Measurements from ENCODE around the gene DEFB108B. TPM values are rescaled to one million over a fixed set of nuclear protein-coding genes. Genes with fewer than 3 reads are reported as not detected.
"Not testable (repeated sequence)": the region's sequence is repeated elsewhere in the genome, so short reads cannot be mapped to it uniquely, and the experiment has no call there.

The DEFB108B gene
- not detected in 2 replicates for total RNA-seq

GRCh38 chr11:71832811-71833210 lies at the start of gene DEFB108B:
Gene DEFB108B (plus strand): TSS chr11:71833200. CDS start chr11:71833200, 0 bp downstream.
- DNase-seq (ENCODE audit: low read depth), result peak; percentile 23
- H3K4me3 ChIP-seq (ENCODE audit: low read depth, low read length), result not testable (repeated sequence)

GRCh38 chr11:71786114-71786847 lies 46.7 kb upstream of the DEFB108B start:
- H3K4me3 ChIP-seq (ENCODE audit: low read depth, low read length), result peak overlapping the region; percentile 64
- DNase-seq (ENCODE audit: low read depth), result peak; percentile 82

- DNase-seq (ENCODE audit: low read depth), result not testable (repeated sequence)
- peak overlapping the region; percentile 68 for H3K4me3 ChIP-seq (ENCODE audit: low read depth, low read length)
Observed at GRCh38 chr11:71786848-71787097, 46.2 kb upstream of the DEFB108B start.

GRCh38 chr11:71787098-71787823 lies 45.7 kb upstream of the DEFB108B start:
- peak; percentile 100 for DNase-seq (ENCODE audit: low read depth)
- peak overlapping the region; percentile 68 for H3K4me3 ChIP-seq (ENCODE audit: low read depth, low read length)
- no peak for TF ChIP-seq CTCF (IDR thresholded peaks at IDR 0.05; ENCODE audit: insufficient read depth, low read depth, low read length)

- DNase-seq (ENCODE audit: low read depth), result peak; percentile 70
- peak overlapping the region; percentile 68 for H3K4me3 ChIP-seq (ENCODE audit: low read depth, low read length)
Observed at GRCh38 chr11:71787824-71788454, 45.1 kb upstream of the DEFB108B start.

GRCh38 chr11:71789444-71790196 lies 43.4 kb upstream of the DEFB108B start:
- not testable (repeated sequence) for DNase-seq (ENCODE audit: low read depth); H3K4me3 ChIP-seq (ENCODE audit: low read depth, low read length)

GRCh38 chr11:71791111-71791510 lies 41.9 kb upstream of the DEFB108B start:
- not testable (repeated sequence) for DNase-seq (ENCODE audit: low read depth); H3K4me3 ChIP-seq (ENCODE audit: low read depth, low read length)

GRCh38 chr11:71792621-71793235 lies 40.3 kb upstream of the DEFB108B start:
- DNase-seq (ENCODE audit: low read depth), result peak; percentile 27
- peak; percentile 50 for TF ChIP-seq CTCF (IDR thresholded peaks at IDR 0.05; ENCODE audit: insufficient read depth, low read depth, low read length)
- not testable (repeated sequence) for H3K4me3 ChIP-seq (ENCODE audit: low read depth, low read length)

GRCh38 chr11:71794386-71795040 lies 38.5 kb upstream of the DEFB108B start:
- not testable (repeated sequence) for H3K4me3 ChIP-seq (ENCODE audit: low read depth, low read length)
- DNase-seq (ENCODE audit: low read depth), result peak; percentile 65

- DNase-seq (ENCODE audit: low read depth); H3K4me3 ChIP-seq (ENCODE audit: low read depth, low read length): not testable (repeated sequence)
Observed at GRCh38 chr11:71795236-71795635, 37.8 kb upstream of the DEFB108B start.

- not testable (repeated sequence) for H3K4me3 ChIP-seq (ENCODE audit: low read depth, low read length); DNase-seq (ENCODE audit: low read depth)
Observed at GRCh38 chr11:71796016-71796415, 37.0 kb upstream of the DEFB108B start.

GRCh38 chr11:71796781-71797180 lies 36.2 kb upstream of the DEFB108B start:
- not testable (repeated sequence) for H3K4me3 ChIP-seq (ENCODE audit: low read depth, low read length); DNase-seq (ENCODE audit: low read depth)

- DNase-seq (ENCODE audit: low read depth); H3K4me3 ChIP-seq (ENCODE audit: low read depth, low read length): not testable (repeated sequence)
Observed at GRCh38 chr11:71799556-71800128, 33.4 kb upstream of the DEFB108B start.

Measured in fibroblast of villous mesenchyme (primary cell).